Thymus (tissue), 11 donors: ENCODE data around the gene FBXO4. TPM values are rescaled to one million over a fixed set of nuclear protein-coding genes. Genes with fewer than 3 reads are reported as not detected.

Experiments
- DNase-seq, 9 donors: peaks; one replicate each; pipeline ENCODE4 v3.0.0-alpha.2; 2013; ENCODE audit warnings: low spot score in 9 of 9, low read depth in 6 of 9, missing footprints in 1 of 9
- H3K27ac ChIP-seq, 2 donors: one replicate each; pipeline ENCODE4 v1.5.1; 2013; ENCODE audit warnings: control low read depth in 1 of 2, low read depth in 1 of 2, low read length in 1 of 2, mild to moderate bottlenecking in 1 of 2, moderate library complexity in 1 of 2
- H3K27me3 ChIP-seq, 2 donors: one replicate each; pipeline ENCODE4 v1.5.1; 2013; ENCODE audit warnings: low read length in 1 of 2; ENCODE audit not compliant: control insufficient read depth in 2 of 2, insufficient read depth in 1 of 2
- H3K36me3 ChIP-seq, 2 donors: one replicate each; pipeline ENCODE4 v1.5.1; 2013; ENCODE audit warnings: low read length in 1 of 2, mild to moderate bottlenecking in 1 of 2, moderate library complexity in 1 of 2; ENCODE audit not compliant: control insufficient read depth in 2 of 2, insufficient read depth in 2 of 2
- H3K4me1 ChIP-seq, 2 donors: one replicate each; pipeline ENCODE4 v1.5.1; 2013; ENCODE audit warnings: low read length in 2 of 2; ENCODE audit not compliant: control insufficient read depth in 2 of 2, insufficient read depth in 2 of 2
- H3K4me3 ChIP-seq, 2 donors: one replicate each; pipeline ENCODE4 v1.5.1; 2013; ENCODE audit warnings: low read length in 2 of 2, control low read depth in 1 of 2, mild to moderate bottlenecking in 1 of 2
- H3K9me3 ChIP-seq, 2 donors: one replicate each; pipeline ENCODE4 v1.5.1; 2013; ENCODE audit warnings: low read length in 1 of 2, mild to moderate bottlenecking in 1 of 2; ENCODE audit not compliant: control insufficient read depth in 2 of 2, insufficient read depth in 1 of 2
- WGBS: extraction: QIAGEN DNeasy Blood & Tissue Kit; methylation state at CpG from one replicate; pipeline ENCODE4 v1.1.7; 2013; 5-methylcytosine and 5-hydroxymethylcytosine counted together
- polyA plus RNA-seq: library from polyadenylated mRNA; stranded (reverse); fragments of 200-250 nt; gene quantifications from one replicate; pipeline ENCODE4 v1.2.3, GENCODE V29; 2013
- total RNA-seq: library from RNA; stranded (reverse); fragments of 120-200 nt; gene quantifications from one replicate; pipeline ENCODE4 v1.2.4, GENCODE V29; 2013
- donor health status: healthy.

Gene FBXO4
- total and polyA plus RNA-seq, 2 donors, result 21.5 to 27.2 TPM

GRCh38 chr5:41962491-41962890 lies 37.4 kb downstream of the FBXO4 start:
- H3K27ac ChIP-seq, result no peak overlapping the region
- WGBS, result 95% methylated on average over 3 of the region's 3 CpGs

GRCh38 chr5:41966401-41967105 lies 41.5 kb downstream of the FBXO4 start:
- no peaks in the 10 kb centered on the region for H3K4me1 ChIP-seq
- no peaks in the 10 kb centered on the region for H3K36me3 ChIP-seq
- no peaks in the 10 kb centered on the region for H3K27me3 ChIP-seq
- no peak overlapping the region for H3K27ac ChIP-seq
- DNase-seq, result no peak
- no peaks in the 10 kb centered on the region for H3K9me3 ChIP-seq
- H3K4me3 ChIP-seq, result no peak overlapping the region
- WGBS, result 87% methylated on average over 6 of the region's 6 CpGs

More at GRCh38 chr5:41962491-41962890, 37.4 kb downstream of the FBXO4 start:
- Histone ChIP-seq H3K9me3 (peaks cover 0 to 6% of the 10 kb centered on the region in 2 donors), H3K4me3 (no peak overlapping the region), H3K27me3 (no peaks in the 10 kb centered on the region), H3K36me3 (no peaks in the 10 kb centered on the region), H3K4me1 (no peaks in the 10 kb centered on the region)
- DNase-seq, result no peak

- 90% methylated on average over 3 of the region's 3 CpGs for whole genome bisulfite sequencing
- no peak for DNase-seq
- H3K27me3 ChIP-seq, result no peaks in the 10 kb centered on the region
- no peaks in the 10 kb centered on the region for H3K9me3 ChIP-seq
- no peak overlapping the region for H3K4me3 ChIP-seq
- H3K36me3 ChIP-seq, result no peaks in the 10 kb centered on the region
- no peak overlapping the region for H3K27ac ChIP-seq
- no peaks in the 10 kb centered on the region for H3K4me1 ChIP-seq
Observed at GRCh38 chr5:41967401-41967800, 42.3 kb downstream of the FBXO4 start.

- H3K27me3 ChIP-seq, result no peaks in the 10 kb centered on the region
- no peak for DNase-seq
- H3K4me3 ChIP-seq, result no peak overlapping the region
- H3K9me3 ChIP-seq, result no peaks in the 10 kb centered on the region
- WGBS, result 92% methylated on average over 22 of the region's 22 CpGs
- no peak overlapping the region for H3K27ac ChIP-seq
- H3K36me3 ChIP-seq, result no peaks in the 10 kb centered on the region
- no peaks in the 10 kb centered on the region for H3K4me1 ChIP-seq
Observed at GRCh38 chr5:41968153-41968723, 43.2 kb downstream of the FBXO4 start.

GRCh38 chr5:41973087-41973486 lies 48.0 kb downstream of the FBXO4 start:
- no peak for DNase-seq
- H3K4me3 ChIP-seq, result no peak overlapping the region
- 95% methylated on average over 3 of the region's 3 CpGs for WGBS
- no peaks in the 10 kb centered on the region for H3K27me3 ChIP-seq
- H3K36me3 ChIP-seq, result no peaks in the 10 kb centered on the region
- no peak overlapping the region for H3K27ac ChIP-seq
- no peaks in the 10 kb centered on the region for H3K4me1 ChIP-seq
- no peaks in the 10 kb centered on the region for H3K9me3 ChIP-seq

- DNase-seq, result no peak
- no peak overlapping the region for H3K4me3 ChIP-seq
- H3K27me3 ChIP-seq, result no peaks in the 10 kb centered on the region
- H3K27ac ChIP-seq, result no peak overlapping the region
- no peaks in the 10 kb centered on the region for H3K4me1 ChIP-seq
- no peaks in the 10 kb centered on the region for H3K9me3 ChIP-seq
- H3K36me3 ChIP-seq, result no peaks in the 10 kb centered on the region
- 87% methylated on average over 2 of the region's 2 CpGs for WGBS
Observed at GRCh38 chr5:41973887-41974286, 48.8 kb downstream of the FBXO4 start.

- no peak overlapping the region for H3K27ac ChIP-seq
- no peaks in the 10 kb centered on the region for H3K27me3 ChIP-seq
- H3K9me3 ChIP-seq, result no peaks in the 10 kb centered on the region
- no peak for DNase-seq
- H3K4me3 ChIP-seq, result no peak overlapping the region
- H3K36me3 ChIP-seq, result no peaks in the 10 kb centered on the region
- 91% methylated on average over 1 of the region's 1 CpG for WGBS
- H3K4me1 ChIP-seq, result no peaks in the 10 kb centered on the region
Observed at GRCh38 chr5:41978676-41979075, 53.6 kb downstream of the FBXO4 start.

GRCh38 chr5:41980396-41980795 lies 55.3 kb downstream of the FBXO4 start:
- WGBS, result 67% methylated on average over 2 of the region's 2 CpGs
- Histone ChIP-seq H3K36me3 (no peaks in the 10 kb centered on the region), H3K27me3 (no peaks in the 10 kb centered on the region), H3K27ac (no peak overlapping the region), H3K4me1 (no peaks in the 10 kb centered on the region), H3K9me3 (no peaks in the 10 kb centered on the region), H3K4me3 (no peak overlapping the region)
- DNase-seq, result no peak

- Histone ChIP-seq H3K4me3 (no peak overlapping the region), H3K4me1 (no peaks in the 10 kb centered on the region), H3K36me3 (no peaks in the 10 kb centered on the region), H3K27ac (no peak overlapping the region), H3K9me3 (no peaks in the 10 kb centered on the region), H3K27me3 (no peaks in the 10 kb centered on the region)
- DNase-seq, result no peak
Observed at GRCh38 chr5:41980870-41981269, 55.8 kb downstream of the FBXO4 start.
